GM12801 (cell line): Measurements from ENCODE around the gene SLC50A1.

Experiments used
- CTCF ChIP-seq: IDR thresholded peaks from one replicate; pipeline ENCODE4 v1.5.1; 2011; ENCODE audit warnings: control low read depth; ENCODE audit not compliant: insufficient read length; ENCODE audit errors: extremely low read depth

SLC50A1 gene

GRCh38 chr1:155172732-155173477 lies 37.3 kb downstream of the SLC50A1 start, which contains the start of gene KRTCAP2:
KRTCAP2 (minus strand) TSS chr1:155173304; CDS start chr1:155173224, 80 bp downstream.
- TF ChIP-seq CTCF = peak; percentile 91

- no peak for TF ChIP-seq CTCF
Measured at GRCh38 chr1:155173478-155174323, 38.0 kb downstream of the SLC50A1 start, which contains the start of gene TRIM46. TRIM46 (plus strand) TSS chr1:155173849; CDS start chr1:155173967, 118 bp downstream.

GRCh38 chr1:155174324-155175280 lies 39.0 kb downstream of the SLC50A1 start:
- TF ChIP-seq CTCF = no peak

- no peak for TF ChIP-seq CTCF
Measured at GRCh38 chr1:155175281-155175926, 39.8 kb downstream of the SLC50A1 start.

GRCh38 chr1:155175927-155176371 lies 40.3 kb downstream of the SLC50A1 start:
- TF ChIP-seq CTCF = no peak

GRCh38 chr1:155176544-155177071 lies 41.0 kb downstream of the SLC50A1 start:
- peak; percentile 46 for TF ChIP-seq CTCF
